AG04449 (cell line): Measurements from ENCODE around the gene CDH5.

Experiments
- CTCF ChIA-PET: fragments of 350-600 bp; formaldehyde crosslinking; extraction: SDS; loops from one replicate; lab custom pipeline; 2021; ENCODE audit warnings: antibody characterized with exemption; lab: Yijun Ruan, JAX
- POLR2A ChIA-PET: fragments of 400-600, 350-600 bp; formaldehyde crosslinking; extraction: SDS; loops from one replicate; lab custom pipeline; 2020; ENCODE audit warnings: antibody characterized with exemption, inconsistent platforms; lab: Yijun Ruan, JAX
- DNase-seq: peaks from one replicate; pipeline ENCODE4 v3.0.0-alpha.2; 2010; ENCODE audit warnings: low read depth, low spot score
- H3K4me3 ChIP-seq: 2 replicates; pipeline ENCODE4 v1.5.1; 2011; ENCODE audit warnings: low read depth, mild to moderate bottlenecking, control low read depth, low read length
- CTCF ChIP-seq: IDR thresholded peaks from one replicate; pipeline ENCODE4 v1.5.1; 2011; ENCODE audit warnings: mild to moderate bottlenecking, moderate library complexity, low read length, control low read depth, inconsistent platforms; ENCODE audit not compliant: insufficient read depth; ENCODE audit errors: missing control alignments

CDH5 gene

GRCh38 chr16:66414891-66415290 lies 48.4 kb downstream of the CDH5 start:
- ChIA-PET CTCF (interaction anchor here (0.6 to 3.2 kb wide), 9 partner anchors 8 to 236 kb away, joined by 3 to 20 read pairs (median 4); no protein-coding TSS in a partner anchor), POLR2A (interaction anchor here (1.1 kb wide), 1 partner anchor 8 kb away, joined by 3 read pairs; no protein-coding TSS in a partner anchor)
- no peak for TF ChIP-seq CTCF
- peak; percentile 28 for DNase-seq
- no peak overlapping the region for H3K4me3 ChIP-seq

- H3K4me3 ChIP-seq = no peak overlapping the region
- DNase-seq = no peak
- ChIA-PET POLR2A (interaction anchor here (1.1 kb wide), 1 partner anchor 9 kb away, joined by 3 read pairs; no protein-coding TSS in a partner anchor), CTCF (interaction anchor here (1.3 to 3.2 kb wide), 4 partner anchors 9 to 192 kb away, joined by 3 to 20 read pairs (median 6); no protein-coding TSS in a partner anchor)
- TF ChIP-seq CTCF = no peak
Observed at GRCh38 chr16:66416136-66416535, 49.6 kb downstream of the CDH5 start.

- TF ChIP-seq CTCF = no peak
- POLR2A ChIA-PET = no interaction called here
- DNase-seq = no peak
- H3K4me3 ChIP-seq = no peak overlapping the region
- CTCF ChIA-PET = interaction anchor here (1.6 to 1.7 kb wide), 2 partner anchors 9 to 11 kb away, joined by 8 to 11 read pairs; no protein-coding TSS in a partner anchor
Observed at GRCh38 chr16:66416939-66417700, 50.6 kb downstream of the CDH5 start.

- TF ChIP-seq CTCF = no peak
- DNase-seq = no peak
- CTCF ChIA-PET = interaction anchor here (1.4 to 1.7 kb wide), 3 partner anchors 10 to 56 kb away, joined by 4 to 11 read pairs (median 8); no protein-coding TSS in a partner anchor
- H3K4me3 ChIP-seq = no peak overlapping the region
- POLR2A ChIA-PET = no interaction called here
Observed at GRCh38 chr16:66418165-66418962, 51.9 kb downstream of the CDH5 start.

GRCh38 chr16:66419527-66419926 lies 53.0 kb downstream of the CDH5 start:
- no peak for TF ChIP-seq CTCF
- no peak overlapping the region for H3K4me3 ChIP-seq
- DNase-seq = no peak
- CTCF ChIA-PET = no interaction called here
- POLR2A ChIA-PET = no interaction called here
